Cerebellar cortex (tissue), 1 donor: ENCODE data around the gene RAB34.
A peak's percentile ranks its signal among the peaks of the same experiment; 100 is the strongest.
"Not testable (repeated sequence)": the region's sequence is repeated elsewhere in the genome, so short reads cannot be mapped to it uniquely, and the experiment has no call there.

ENCODE experiments used
- DNase-seq: peaks from one replicate; pipeline ENCODE4 v3.0.0-alpha.2; 2015; ENCODE audit warnings: low spot score

RAB34 gene

GRCh38 chr17:28745786-28746411 is 28.2 kb upstream of the RAB34 start:
- DNase-seq, result no peak

- DNase-seq, result peak; percentile 62
Observed at GRCh38 chr17:28744972-28745785, 27.5 kb upstream of the RAB34 start.

- peak; percentile 24 for DNase-seq
Observed at GRCh38 chr17:28744104-28744971, 26.7 kb upstream of the RAB34 start.

DNA sequence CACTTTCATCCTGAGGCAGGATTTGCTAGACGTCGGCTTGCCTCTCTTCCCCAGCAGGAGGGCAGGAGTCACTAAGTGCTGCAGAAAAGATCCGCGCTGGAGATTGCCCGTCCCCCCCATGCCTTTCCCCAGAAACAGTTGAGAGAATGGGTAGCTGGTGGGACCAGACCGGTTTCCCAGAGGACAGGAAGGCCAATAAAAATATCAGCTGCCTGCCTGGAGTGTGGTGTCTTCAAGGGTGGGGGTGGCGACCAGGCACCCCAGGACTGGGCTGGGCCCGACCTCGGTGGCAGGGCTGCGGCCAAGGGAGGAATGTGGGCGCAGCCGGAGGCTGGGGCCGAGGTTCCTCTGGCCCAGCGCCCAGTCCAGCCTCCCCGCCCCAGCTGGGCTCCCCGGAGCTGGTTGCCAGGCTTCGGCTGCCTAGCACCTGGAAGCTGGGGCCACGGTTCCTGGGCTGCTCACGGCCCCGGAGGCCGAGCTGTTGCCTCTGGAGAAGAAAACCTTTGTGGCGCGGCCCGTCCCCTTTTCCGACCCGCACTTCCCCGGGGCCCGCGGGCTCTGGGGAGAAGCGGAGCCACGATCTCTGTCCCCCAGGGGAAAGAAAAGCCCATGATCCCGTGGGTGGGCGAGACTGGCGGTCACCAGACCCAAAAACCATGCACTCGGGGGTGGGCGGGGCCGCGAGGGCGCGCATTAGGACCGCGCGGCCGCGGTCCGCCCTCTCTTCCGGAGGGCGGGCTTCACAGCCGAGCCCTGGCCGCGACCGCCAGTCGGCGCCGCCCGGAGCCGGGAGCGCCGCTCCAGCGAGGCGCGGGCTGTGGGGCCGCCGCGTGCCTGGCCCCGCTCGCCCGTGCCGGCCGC is 25.8 kb upstream of the RAB34 start, which contains the start of gene TRAF4:
TRAF4 (plus strand) TSS at position 769 of the 861 bp plus-strand sequence. CDS start 102 bp downstream, outside the sequence.
- DNase-seq, result peak; percentile 72

GRCh38 chr17:28741358-28742349 is 24.0 kb upstream of the RAB34 start:
- DNase-seq, result no peak

GRCh38 chr17:28740406-28741357 is 23.0 kb upstream of the RAB34 start:
- no peak for DNase-seq

GRCh38 chr17:28738680-28739384 is 21.2 kb upstream of the RAB34 start:
- no peak for DNase-seq

- DNase-seq, result no peak
Observed at GRCh38 chr17:28737770-28738679, 20.4 kb upstream of the RAB34 start.

DNA sequence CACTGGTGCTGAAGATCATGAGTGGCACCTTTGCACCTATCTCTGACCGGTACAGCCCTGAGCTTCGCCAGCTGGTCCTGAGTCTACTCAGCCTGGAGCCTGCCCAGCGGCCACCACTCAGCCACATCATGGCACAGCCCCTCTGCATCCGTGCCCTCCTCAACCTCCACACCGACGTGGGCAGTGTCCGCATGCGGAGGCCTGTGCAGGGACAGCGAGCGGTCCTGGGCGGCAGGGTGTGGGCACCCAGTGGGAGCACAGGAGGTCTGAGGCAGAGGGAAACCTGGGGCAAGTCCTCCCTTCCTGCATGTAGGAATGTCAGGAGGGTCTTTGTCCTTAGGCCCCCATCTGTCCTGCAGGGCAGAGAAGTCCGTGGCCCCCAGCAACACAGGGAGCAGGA is 19.6 kb upstream of the RAB34 start:
- no peak for DNase-seq

DNA sequence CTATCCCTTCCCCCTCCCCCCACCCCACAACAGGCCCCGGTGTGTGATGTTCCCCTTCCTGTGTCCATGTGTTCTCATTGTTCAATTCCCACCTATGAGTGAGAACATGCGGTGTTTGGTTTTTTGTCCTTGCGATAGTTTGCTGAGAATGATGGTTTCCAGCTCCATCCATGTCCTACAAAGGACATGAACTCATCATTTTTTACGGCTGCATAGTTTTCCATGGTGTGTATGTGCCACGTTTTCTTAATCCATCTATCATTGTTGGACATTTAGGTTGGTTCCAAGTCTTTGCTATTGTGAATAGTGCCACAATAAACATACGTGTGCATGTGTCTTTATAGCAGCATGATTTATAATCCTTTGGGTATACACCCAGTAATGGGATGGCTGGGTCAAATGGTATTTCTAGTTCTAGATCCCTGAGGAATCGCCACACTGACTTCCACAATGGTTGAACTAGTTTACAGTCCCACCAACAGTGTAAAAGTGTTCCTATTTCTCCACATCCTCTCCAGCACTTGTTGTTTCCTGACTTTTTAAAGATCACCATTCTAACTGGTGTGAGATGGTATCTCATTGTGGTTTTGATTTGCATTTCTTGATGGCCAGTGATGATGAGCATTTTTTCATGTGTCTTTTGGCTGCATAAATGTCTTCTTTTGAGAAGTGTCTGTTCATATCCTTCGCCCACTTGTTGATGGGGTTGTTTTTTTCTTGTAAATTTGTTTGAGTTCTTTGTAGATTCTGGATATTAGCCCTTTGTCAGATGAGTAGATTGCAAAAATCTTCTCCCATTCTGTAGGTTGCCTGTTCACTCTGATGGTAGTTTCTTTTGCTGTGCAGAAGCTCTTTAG is 18.5 kb upstream of the RAB34 start:
- not testable (repeated sequence) for DNase-seq

DNA sequence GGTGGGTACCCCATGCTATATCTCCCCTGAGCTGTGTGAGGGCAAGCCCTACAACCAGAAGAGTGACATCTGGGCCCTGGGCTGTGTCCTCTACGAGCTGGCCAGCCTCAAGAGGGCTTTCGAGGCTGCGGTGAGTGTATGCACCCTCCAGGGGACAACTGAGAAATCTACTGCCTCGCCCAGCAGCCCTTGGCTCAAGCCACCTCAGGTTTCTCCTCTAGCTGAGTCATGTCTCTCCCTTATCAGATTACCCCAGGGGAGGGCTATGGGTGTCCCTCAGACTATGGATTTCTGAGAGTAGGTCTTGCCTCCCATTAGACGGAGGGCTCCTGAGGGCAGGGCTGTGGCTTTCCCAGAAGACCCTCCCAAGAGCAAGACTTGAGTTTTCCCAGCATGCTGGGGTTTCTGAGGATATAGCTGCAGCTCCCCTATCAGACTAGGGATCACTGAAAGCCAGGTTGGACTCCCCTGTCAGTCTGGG is 17.6 kb upstream of the RAB34 start:
- DNase-seq, result no peak

DNA sequence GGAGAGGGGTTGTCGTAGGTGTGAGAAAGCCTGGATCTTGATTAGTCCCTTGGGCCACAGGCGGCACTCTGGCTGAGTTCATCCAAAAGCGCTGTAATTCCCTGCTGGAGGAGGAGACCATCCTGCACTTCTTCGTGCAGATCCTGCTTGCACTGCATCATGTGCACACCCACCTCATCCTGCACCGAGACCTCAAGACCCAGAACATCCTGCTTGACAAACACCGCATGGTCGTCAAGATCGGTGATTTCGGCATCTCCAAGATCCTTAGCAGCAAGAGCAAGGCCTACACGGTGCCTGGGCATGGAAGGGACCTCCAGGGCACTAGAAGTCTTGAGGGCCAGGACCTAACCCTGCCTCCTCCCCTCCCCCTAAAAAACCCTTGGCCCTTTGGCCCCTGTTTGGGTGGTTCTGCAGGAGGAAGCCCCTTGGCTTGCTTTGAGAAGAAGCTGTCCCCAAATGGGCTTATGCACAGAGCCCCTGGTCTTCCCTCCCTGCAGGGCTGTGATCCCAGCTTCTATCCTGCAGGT is 17.1 kb upstream of the RAB34 start:
- no peak for DNase-seq

DNA sequence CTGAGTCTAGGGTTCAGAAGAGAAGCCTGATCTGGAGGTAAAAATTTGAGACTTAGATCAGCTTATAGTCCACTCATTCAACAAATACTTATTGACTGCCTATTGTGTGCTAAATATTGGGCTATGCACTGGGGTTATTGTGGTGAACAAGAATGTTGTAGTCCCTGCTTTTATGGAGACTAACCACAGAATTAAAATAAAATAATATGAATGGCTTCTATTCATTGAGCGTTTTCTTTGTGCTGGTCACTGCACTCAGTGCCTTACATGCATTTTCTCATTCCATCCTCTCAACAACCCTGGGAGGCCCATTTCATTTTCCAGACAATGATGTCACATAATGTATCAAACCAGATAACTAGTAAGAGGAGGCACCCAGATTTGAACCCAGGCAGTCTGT is 15.7 kb upstream of the RAB34 start:
- DNase-seq, result no peak

- DNase-seq, result no peak
Observed at GRCh38 chr17:28729950-28730330, 12.3 kb upstream of the RAB34 start.

GRCh38 chr17:28728364-28729200 is 10.9 kb upstream of the RAB34 start, which contains the start of gene NEK8:
Gene NEK8 (plus strand): TSS chr17:28728788. CDS start chr17:28728814, 26 bp downstream.
- peak; percentile 88 for DNase-seq
